PFSK-1 (cell line): ENCODE measurements around the gene ANO10.

Experiments used
- POLR2AphosphoS5 ChIP-seq: IDR thresholded peaks from 2 replicates; pipeline ENCODE4 v1.6.1; 2012; ENCODE audit warnings: low read depth, mild to moderate bottlenecking, control low read depth, low read length, moderate library complexity
- TF ChIP-seq, protein P1 (sequence below), 2 experiments: IDR thresholded peaks; 2 replicates each; pipeline versions ENCODE4 v1.6.1 to v1.8.0; 2011 to 2012; ENCODE audit warnings: low read depth in 2 of 2, low read length in 2 of 2, control low read depth in 1 of 2, inconsistent platforms in 1 of 2, mild to moderate bottlenecking in 1 of 2, moderate library complexity in 1 of 2; ENCODE audit not compliant: insufficient read depth in 1 of 2

DNA sequence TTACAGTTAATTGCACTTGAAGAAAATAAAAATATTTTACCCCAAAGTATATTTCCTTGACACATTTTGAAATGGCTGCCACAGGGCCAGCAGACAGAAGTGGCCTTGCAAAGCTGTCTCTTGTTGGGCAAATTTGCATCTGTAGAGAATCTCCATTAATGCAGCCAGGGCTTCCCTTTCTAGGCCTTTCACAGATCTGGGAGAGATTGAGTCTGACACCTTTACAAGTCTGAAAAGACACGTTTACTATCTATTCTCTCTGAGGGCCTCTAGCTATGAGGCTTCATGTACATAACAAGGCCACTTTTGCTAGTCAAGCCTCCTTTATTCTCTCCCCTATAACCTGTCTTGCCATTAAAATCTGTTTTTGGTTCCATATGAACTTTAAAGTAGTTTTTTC lies 135.9 kb downstream of the ANO10 start:
- no peak for TF ChIP-seq POLR2AphosphoS5
- TF ChIP-seq, protein P1, sequence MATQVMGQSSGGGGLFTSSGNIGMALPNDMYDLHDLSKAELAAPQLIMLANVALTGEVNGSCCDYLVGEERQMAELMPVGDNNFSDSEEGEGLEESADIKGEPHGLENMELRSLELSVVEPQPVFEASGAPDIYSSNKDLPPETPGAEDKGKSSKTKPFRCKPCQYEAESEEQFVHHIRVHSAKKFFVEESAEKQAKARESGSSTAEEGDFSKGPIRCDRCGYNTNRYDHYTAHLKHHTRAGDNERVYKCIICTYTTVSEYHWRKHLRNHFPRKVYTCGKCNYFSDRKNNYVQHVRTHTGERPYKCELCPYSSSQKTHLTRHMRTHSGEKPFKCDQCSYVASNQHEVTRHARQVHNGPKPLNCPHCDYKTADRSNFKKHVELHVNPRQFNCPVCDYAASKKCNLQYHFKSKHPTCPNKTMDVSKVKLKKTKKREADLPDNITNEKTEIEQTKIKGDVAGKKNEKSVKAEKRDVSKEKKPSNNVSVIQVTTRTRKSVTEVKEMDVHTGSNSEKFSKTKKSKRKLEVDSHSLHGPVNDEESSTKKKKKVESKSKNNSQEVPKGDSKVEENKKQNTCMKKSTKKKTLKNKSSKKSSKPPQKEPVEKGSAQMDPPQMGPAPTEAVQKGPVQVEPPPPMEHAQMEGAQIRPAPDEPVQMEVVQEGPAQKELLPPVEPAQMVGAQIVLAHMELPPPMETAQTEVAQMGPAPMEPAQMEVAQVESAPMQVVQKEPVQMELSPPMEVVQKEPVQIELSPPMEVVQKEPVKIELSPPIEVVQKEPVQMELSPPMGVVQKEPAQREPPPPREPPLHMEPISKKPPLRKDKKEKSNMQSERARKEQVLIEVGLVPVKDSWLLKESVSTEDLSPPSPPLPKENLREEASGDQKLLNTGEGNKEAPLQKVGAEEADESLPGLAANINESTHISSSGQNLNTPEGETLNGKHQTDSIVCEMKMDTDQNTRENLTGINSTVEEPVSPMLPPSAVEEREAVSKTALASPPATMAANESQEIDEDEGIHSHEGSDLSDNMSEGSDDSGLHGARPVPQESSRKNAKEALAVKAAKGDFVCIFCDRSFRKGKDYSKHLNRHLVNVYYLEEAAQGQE (IDR thresholded peaks at IDR 0.05; ENCODE audit: insufficient read depth in 1 of 2, low read depth in 2 of 2, low read length in 2 of 2): no peak
